Measurements from ENCODE around the gene GRAMD2B.

Gene GRAMD2B

DNA sequence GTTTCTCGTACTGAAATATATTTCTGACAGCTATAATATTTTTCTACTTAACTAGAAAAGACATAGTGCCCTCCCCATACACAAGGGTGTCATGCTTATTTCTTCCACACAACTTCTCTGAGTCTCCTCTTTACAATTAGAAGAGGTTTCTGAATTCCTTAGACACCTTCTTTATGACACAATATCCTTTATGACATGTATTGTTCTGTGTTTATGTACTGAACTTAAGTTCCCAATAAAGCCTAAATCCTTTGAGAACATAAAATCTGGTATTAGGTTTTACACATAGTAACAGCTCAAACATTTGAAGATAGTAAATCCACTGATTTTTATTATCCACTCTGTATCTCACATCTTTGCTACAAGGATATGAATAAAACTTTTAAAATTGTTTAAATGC is 32.5 kb downstream of the GRAMD2B start:
- no peaks in the 10 kb centered on the region for H3K9me3 ChIP-seq (ENCODE audit: control insufficient read depth, low read length)
- no peaks in the 10 kb centered on the region for H3K36me3 ChIP-seq (ENCODE audit: control insufficient read depth, insufficient read depth, low read length)
- WGBS, 2 experiments: 91% methylated on average over 1 of the region's 1 CpG; no CpG with 5 or more reads in 1 of the 2 experiments
- no peak overlapping the region for H3K27ac ChIP-seq (ENCODE audit: insufficient read depth, low read depth, low read length, poor library complexity, severe bottlenecking)
- no peaks in the 10 kb centered on the region for H3K4me1 ChIP-seq (ENCODE audit: control insufficient read depth, insufficient read depth, low read length)
- no peaks in the 10 kb centered on the region for H3K27me3 ChIP-seq (ENCODE audit: control insufficient read depth, insufficient read depth, low read length, poor library complexity, severe bottlenecking)
- no peak overlapping the region for H3K4me3 ChIP-seq (ENCODE audit: insufficient read depth, low read depth, low read length)

GRCh38 chr5:126456217-126456820 is 33.1 kb downstream of the GRAMD2B start:
- WGBS, 2 experiments: 76 to 77% methylated on average over 5 to 6 of the region's 6 CpGs
- H3K4me1 ChIP-seq (ENCODE audit: control insufficient read depth, insufficient read depth, low read length): no peaks in the 10 kb centered on the region
- no peaks in the 10 kb centered on the region for H3K27me3 ChIP-seq (ENCODE audit: control insufficient read depth, insufficient read depth, low read length, poor library complexity, severe bottlenecking)
- no peaks in the 10 kb centered on the region for H3K36me3 ChIP-seq (ENCODE audit: control insufficient read depth, insufficient read depth, low read length)
- H3K9me3 ChIP-seq (ENCODE audit: control insufficient read depth, low read length): no peaks in the 10 kb centered on the region
- no peak overlapping the region for H3K4me3 ChIP-seq (ENCODE audit: insufficient read depth, low read depth, low read length)
- no peak overlapping the region for H3K27ac ChIP-seq (ENCODE audit: insufficient read depth, low read depth, low read length, poor library complexity, severe bottlenecking)

DNA sequence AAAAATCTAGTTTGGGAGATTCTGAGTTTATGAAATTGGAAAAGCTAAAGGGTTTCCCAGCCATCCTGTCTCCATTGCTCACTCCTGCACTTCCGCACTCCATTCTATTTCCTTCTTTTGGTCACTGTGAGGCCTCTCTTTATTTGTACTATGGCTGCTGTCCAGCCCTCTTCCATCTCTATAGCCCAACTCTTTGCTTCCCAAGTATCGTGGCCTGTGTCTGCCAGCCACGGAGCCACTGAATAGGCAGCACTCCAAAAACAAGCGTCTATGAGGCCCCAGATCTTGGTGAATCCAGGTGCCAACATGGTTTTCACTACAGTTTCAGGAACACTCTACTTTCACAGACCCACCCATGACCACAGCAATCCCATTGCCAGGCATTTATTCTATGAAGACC is 37.2 kb downstream of the GRAMD2B start:
- Histone ChIP-seq H3K9me3 (ENCODE audit: control insufficient read depth, low read length) (no peaks in the 10 kb centered on the region), H3K27ac (ENCODE audit: insufficient read depth, low read depth, low read length, poor library complexity, severe bottlenecking) (no peak overlapping the region), H3K4me3 (ENCODE audit: insufficient read depth, low read depth, low read length) (no peak overlapping the region), H3K36me3 (ENCODE audit: control insufficient read depth, insufficient read depth, low read length) (no peaks in the 10 kb centered on the region), H3K27me3 (ENCODE audit: control insufficient read depth, insufficient read depth, low read length, poor library complexity, severe bottlenecking) (no peaks in the 10 kb centered on the region), H3K4me1 (ENCODE audit: control insufficient read depth, insufficient read depth, low read length) (no peaks in the 10 kb centered on the region)
- WGBS, 2 experiments: 92 to 95% methylated on average over 4 of the region's 4 CpGs

GRCh38 chr5:126460977-126461376 is 37.8 kb downstream of the GRAMD2B start:
- no peaks in the 10 kb centered on the region for H3K36me3 ChIP-seq (ENCODE audit: control insufficient read depth, insufficient read depth, low read length)
- no peak overlapping the region for H3K4me3 ChIP-seq (ENCODE audit: insufficient read depth, low read depth, low read length)
- no peak overlapping the region for H3K27ac ChIP-seq (ENCODE audit: insufficient read depth, low read depth, low read length, poor library complexity, severe bottlenecking)
- WGBS, 2 experiments: 83 to 100% methylated on average over 1 of the region's 1 CpG
- H3K27me3 ChIP-seq (ENCODE audit: control insufficient read depth, insufficient read depth, low read length, poor library complexity, severe bottlenecking): no peaks in the 10 kb centered on the region
- no peaks in the 10 kb centered on the region for H3K4me1 ChIP-seq (ENCODE audit: control insufficient read depth, insufficient read depth, low read length)
- H3K9me3 ChIP-seq (ENCODE audit: control insufficient read depth, low read length): no peaks in the 10 kb centered on the region

DNA sequence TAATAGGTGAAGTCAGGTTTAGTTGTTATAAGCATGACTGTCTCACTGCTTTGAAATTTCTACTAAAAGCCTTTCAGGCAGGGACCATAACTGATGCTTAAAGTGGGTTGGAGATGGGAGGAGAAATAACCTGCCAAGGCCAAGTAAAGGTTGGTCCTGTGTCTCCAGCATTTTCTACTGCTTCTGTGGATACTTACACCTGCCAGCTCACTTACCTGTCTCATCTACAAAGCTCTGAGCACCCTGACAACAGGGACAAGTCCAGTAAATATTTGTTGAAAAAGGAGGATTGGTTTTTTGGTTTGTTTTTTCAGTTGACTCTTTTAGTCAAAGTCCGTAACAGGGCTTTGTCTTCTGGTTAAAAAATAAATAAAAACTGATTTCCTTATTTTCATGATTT is 38.6 kb downstream of the GRAMD2B start:
- WGBS, 2 experiments: 94 to 100% methylated on average over 1 of the region's 1 CpG
- Histone ChIP-seq H3K4me1 (ENCODE audit: control insufficient read depth, insufficient read depth, low read length) (no peaks in the 10 kb centered on the region), H3K36me3 (ENCODE audit: control insufficient read depth, insufficient read depth, low read length) (no peaks in the 10 kb centered on the region), H3K27me3 (ENCODE audit: control insufficient read depth, insufficient read depth, low read length, poor library complexity, severe bottlenecking) (no peaks in the 10 kb centered on the region), H3K9me3 (ENCODE audit: control insufficient read depth, low read length) (no peaks in the 10 kb centered on the region), H3K4me3 (ENCODE audit: insufficient read depth, low read depth, low read length) (no peak overlapping the region), H3K27ac (ENCODE audit: insufficient read depth, low read depth, low read length, poor library complexity, severe bottlenecking) (no peak overlapping the region)

DNA sequence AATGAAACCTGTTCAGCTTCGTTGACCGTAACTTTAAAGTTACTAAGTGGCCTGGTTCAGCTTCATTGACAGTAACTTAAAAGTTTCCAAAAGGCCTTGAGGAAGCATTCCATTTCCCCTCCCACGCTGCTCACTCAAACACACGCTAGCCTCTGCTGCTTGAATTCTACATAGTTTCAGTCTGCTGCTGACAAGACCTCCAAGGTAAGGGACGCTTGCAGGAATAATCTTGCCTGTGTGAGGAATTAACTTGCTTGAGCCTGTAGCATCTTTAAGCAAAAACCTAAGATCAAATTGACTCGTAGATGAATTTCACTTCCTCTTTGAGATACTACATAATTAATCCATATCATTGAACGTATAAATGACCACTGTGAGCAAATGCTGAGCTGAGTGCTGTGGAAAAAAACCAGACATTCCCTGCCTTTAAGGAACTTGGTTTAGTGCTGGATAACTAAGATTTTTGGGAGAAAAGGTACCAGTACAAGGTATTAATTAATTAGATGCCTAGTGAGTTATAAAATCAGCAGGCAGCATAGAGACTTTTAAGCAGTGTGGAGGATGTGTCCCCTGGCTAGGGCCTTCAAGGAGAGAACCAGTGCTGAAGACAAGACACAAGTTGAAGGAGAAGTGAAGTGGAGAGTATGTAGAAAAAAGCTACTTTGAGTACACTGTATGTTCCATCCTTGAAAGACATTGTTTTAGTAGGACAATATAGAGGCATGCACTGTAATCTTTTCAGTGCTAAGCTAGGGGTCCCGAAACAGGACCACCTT is 39.2 kb downstream of the GRAMD2B start:
- H3K4me3 ChIP-seq (ENCODE audit: insufficient read depth, low read depth, low read length): no peak overlapping the region
- no peaks in the 10 kb centered on the region for H3K27me3 ChIP-seq (ENCODE audit: control insufficient read depth, insufficient read depth, low read length, poor library complexity, severe bottlenecking)
- no peak overlapping the region for H3K27ac ChIP-seq (ENCODE audit: insufficient read depth, low read depth, low read length, poor library complexity, severe bottlenecking)
- H3K9me3 ChIP-seq (ENCODE audit: control insufficient read depth, low read length): no peaks in the 10 kb centered on the region
- H3K4me1 ChIP-seq (ENCODE audit: control insufficient read depth, insufficient read depth, low read length): no peaks in the 10 kb centered on the region
- WGBS, 2 experiments: 74 to 76% methylated on average over 8 of the region's 8 CpGs
- no peaks in the 10 kb centered on the region for H3K36me3 ChIP-seq (ENCODE audit: control insufficient read depth, insufficient read depth, low read length)

- Histone ChIP-seq H3K27me3 (ENCODE audit: control insufficient read depth, insufficient read depth, low read length, poor library complexity, severe bottlenecking) (no peaks in the 10 kb centered on the region), H3K27ac (ENCODE audit: insufficient read depth, low read depth, low read length, poor library complexity, severe bottlenecking) (no peak overlapping the region), H3K4me1 (ENCODE audit: control insufficient read depth, insufficient read depth, low read length) (no peaks in the 10 kb centered on the region), H3K36me3 (ENCODE audit: control insufficient read depth, insufficient read depth, low read length) (no peaks in the 10 kb centered on the region), H3K4me3 (ENCODE audit: insufficient read depth, low read depth, low read length) (no peak overlapping the region), H3K9me3 (ENCODE audit: control insufficient read depth, low read length) (no peaks in the 10 kb centered on the region)
- WGBS, 2 experiments: 97 to 98% methylated on average over 2 of the region's 2 CpGs
Measured at GRCh38 chr5:126464016-126464415, 40.8 kb downstream of the GRAMD2B start.

DNA sequence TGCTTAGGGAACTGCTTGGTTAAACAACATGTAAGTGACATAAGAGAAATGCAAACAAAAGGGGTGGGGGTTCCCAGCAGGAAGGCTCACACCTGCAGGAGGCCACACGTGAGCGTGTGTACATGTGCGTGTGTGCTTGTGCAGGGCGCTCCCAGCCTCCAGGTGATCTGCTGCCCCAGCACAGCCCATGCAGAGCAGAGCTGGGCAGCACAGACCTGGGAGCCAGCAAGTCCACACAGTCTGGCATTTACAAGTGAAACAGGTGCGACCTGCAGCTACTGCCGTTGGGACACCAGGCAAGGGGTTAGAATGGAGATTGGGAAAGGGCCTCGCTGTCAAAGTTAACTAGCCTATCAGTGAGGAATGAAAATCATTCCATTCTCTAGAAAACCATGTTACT is 41.8 kb downstream of the GRAMD2B start:
- H3K4me3 ChIP-seq (ENCODE audit: insufficient read depth, low read depth, low read length): no peak overlapping the region
- H3K9me3 ChIP-seq (ENCODE audit: control insufficient read depth, low read length): no peaks in the 10 kb centered on the region
- 66 to 68% methylated on average over 7 of the region's 7 CpGs for WGBS, 2 experiments
- H3K27ac ChIP-seq (ENCODE audit: insufficient read depth, low read depth, low read length, poor library complexity, severe bottlenecking): no peak overlapping the region
- no peaks in the 10 kb centered on the region for H3K4me1 ChIP-seq (ENCODE audit: control insufficient read depth, insufficient read depth, low read length)
- no peaks in the 10 kb centered on the region for H3K27me3 ChIP-seq (ENCODE audit: control insufficient read depth, insufficient read depth, low read length, poor library complexity, severe bottlenecking)
- no peaks in the 10 kb centered on the region for H3K36me3 ChIP-seq (ENCODE audit: control insufficient read depth, insufficient read depth, low read length)

DNA sequence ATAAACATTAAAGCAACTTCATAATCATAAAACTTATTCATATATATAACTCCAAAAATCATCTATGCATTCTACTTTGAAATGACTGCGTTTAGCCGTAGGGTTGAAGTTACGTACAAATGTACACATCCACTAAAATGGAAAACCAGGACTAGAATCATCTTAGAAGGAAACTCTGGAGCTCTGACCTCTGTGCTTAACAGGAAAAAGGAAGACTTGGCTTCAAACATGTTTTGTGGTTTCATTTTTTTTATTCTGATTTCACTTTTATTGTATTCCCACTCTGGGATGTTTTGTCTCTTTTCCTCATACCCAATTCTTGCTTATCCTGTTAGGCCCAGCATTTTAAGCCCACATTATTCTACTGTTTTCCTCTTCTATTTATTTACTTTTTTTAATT is 44.9 kb downstream of the GRAMD2B start:
- Histone ChIP-seq H3K27ac (ENCODE audit: insufficient read depth, low read depth, low read length, poor library complexity, severe bottlenecking) (no peak overlapping the region), H3K4me1 (ENCODE audit: control insufficient read depth, insufficient read depth, low read length) (no peaks in the 10 kb centered on the region), H3K36me3 (ENCODE audit: control insufficient read depth, insufficient read depth, low read length) (no peaks in the 10 kb centered on the region), H3K9me3 (ENCODE audit: control insufficient read depth, low read length) (no peaks in the 10 kb centered on the region), H3K4me3 (ENCODE audit: insufficient read depth, low read depth, low read length) (no peak overlapping the region), H3K27me3 (ENCODE audit: control insufficient read depth, insufficient read depth, low read length, poor library complexity, severe bottlenecking) (no peaks in the 10 kb centered on the region)
- WGBS, 2 experiments: 99 to 100% methylated on average over 3 of the region's 3 CpGs

- H3K9me3 ChIP-seq (ENCODE audit: control insufficient read depth, low read length): no peaks in the 10 kb centered on the region
- H3K27ac ChIP-seq (ENCODE audit: insufficient read depth, low read depth, low read length, poor library complexity, severe bottlenecking): no peak overlapping the region
- H3K36me3 ChIP-seq (ENCODE audit: control insufficient read depth, insufficient read depth, low read length): no peaks in the 10 kb centered on the region
- H3K4me1 ChIP-seq (ENCODE audit: control insufficient read depth, insufficient read depth, low read length): no peaks in the 10 kb centered on the region
- no peak overlapping the region for H3K4me3 ChIP-seq (ENCODE audit: insufficient read depth, low read depth, low read length)
- 91 to 92% methylated on average over 6 of the region's 6 CpGs for WGBS, 2 experiments
- H3K27me3 ChIP-seq (ENCODE audit: control insufficient read depth, insufficient read depth, low read length, poor library complexity, severe bottlenecking): no peaks in the 10 kb centered on the region
Measured at GRCh38 chr5:126469536-126470316, 46.5 kb downstream of the GRAMD2B start.

All from ectodermal cell (in vitro differentiated cells).